Natural killer cell treated with Interleukin-12 subunit alpha and Interleukin-12 subunit beta and Interleukin-15 and Interleukin-18, amount 100 ng/mL, for 72 hours (primary cell): ENCODE data around the gene DDA1. TPM values are rescaled to one million over a fixed set of nuclear protein-coding genes. Genes with fewer than 3 reads are reported as not detected.
A peak's percentile ranks its signal among the peaks of the same experiment; 100 is the strongest.
"Not testable (repeated sequence)": the region's sequence is repeated elsewhere in the genome, so short reads cannot be mapped to it uniquely, and the experiment has no call there.

Experiments
- ATAC-seq, 2 donors: fragments of 150-1000 bp; cut with Tn5 transposase in 1 of 2; sonication (Bioruptor Pico), chemical (Tn5 transposase) in 1 of 2; 2 replicates each; pipeline ENCODE4 v1.10.0; 2021
- DNase-seq: peaks from one replicate; pipeline ENCODE4 v3.0.0; 2022; ENCODE audit warnings: low spot score
- H3K27ac Mint-ChIP-seq, 2 donors: 1 replicate in 1 of 2; 2 replicates in 1 of 2; pipeline ENCODE4 v1.8.0; 2022; ENCODE audit warnings: mixed read lengths in 2 of 2, mild to moderate bottlenecking in 1 of 2, moderate library complexity in 1 of 2
- H3K27me3 Mint-ChIP-seq, 2 donors: 1 replicate in 1 of 2; 2 replicates in 1 of 2; pipeline ENCODE4 v1.8.0; 2022; ENCODE audit warnings: mixed read lengths in 2 of 2
- H3K36me3 Mint-ChIP-seq: one replicate; pipeline ENCODE4 v1.8.0; 2022; ENCODE audit warnings: mixed read lengths
- H3K4me1 Mint-ChIP-seq, 2 donors: 1 replicate in 1 of 2; 2 replicates in 1 of 2; pipeline ENCODE4 v1.8.0; 2022; ENCODE audit warnings: low read depth in 2 of 2, mixed read lengths in 2 of 2, mild to moderate bottlenecking in 1 of 2
- H3K4me3 Mint-ChIP-seq: one replicate; pipeline ENCODE4 v1.8.0; 2022; ENCODE audit warnings: mixed read lengths
- H3K9me3 Mint-ChIP-seq: 2 replicates; pipeline ENCODE4 v1.8.0; 2022; ENCODE audit warnings: mixed read lengths
- total RNA-seq, 2 donors: library from RNA; stranded (reverse); gene quantifications; one replicate each; pipeline ENCODE4 v1.2.3, GENCODE V29; 2022

The DDA1 gene
- total RNA-seq: 10 to 100 TPM; 57.7 to 68.3 TPM

- peak within 1 kb of the TSS; percentile 99 for H3K4me3 Mint-ChIP-seq
- ATAC-seq (peak; percentile 90 to 92), DNase-seq (peak; percentile 100)
- H3K36me3 Mint-ChIP-seq: no peaks in the 10 kb centered on the region
- no peaks in the 10 kb centered on the region for H3K9me3 Mint-ChIP-seq
- H3K4me1 Mint-ChIP-seq: peaks cover 31 to 39% of the 10 kb centered on the region in 2 donors
- H3K27ac Mint-ChIP-seq: peak within 1 kb of the TSS; percentile 81 to 95
- H3K27me3 Mint-ChIP-seq: no peaks in the 10 kb centered on the region
These were observed at the start of gene DDA1 for GRCh38 chr19:17309198-17309964. TSS of gene DDA1 (plus strand) at chr19:17309563. CDS start at chr19:17309655, 92 bp downstream.

DNA sequence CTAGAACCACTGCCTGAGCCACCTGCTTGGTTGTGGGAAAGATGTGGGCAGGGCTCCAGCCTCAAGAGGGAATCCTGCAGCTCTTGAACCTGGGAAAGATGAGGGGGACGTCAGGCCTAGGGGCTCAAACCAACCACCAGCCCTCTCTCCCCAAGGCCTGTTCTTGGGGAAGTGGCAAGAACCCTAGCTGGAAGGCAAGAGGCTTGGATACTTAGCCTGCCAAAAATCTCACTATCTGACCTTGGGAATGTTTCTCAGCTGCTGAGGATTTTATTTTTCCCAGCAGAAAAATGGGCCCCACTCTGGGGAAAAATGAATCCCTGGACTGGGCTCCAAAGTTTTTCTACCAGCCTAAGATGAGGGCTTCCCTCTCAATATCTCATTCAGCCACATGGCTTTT lies 49.4 kb upstream of the DDA1 start:
- ATAC-seq: no peak

DNA sequence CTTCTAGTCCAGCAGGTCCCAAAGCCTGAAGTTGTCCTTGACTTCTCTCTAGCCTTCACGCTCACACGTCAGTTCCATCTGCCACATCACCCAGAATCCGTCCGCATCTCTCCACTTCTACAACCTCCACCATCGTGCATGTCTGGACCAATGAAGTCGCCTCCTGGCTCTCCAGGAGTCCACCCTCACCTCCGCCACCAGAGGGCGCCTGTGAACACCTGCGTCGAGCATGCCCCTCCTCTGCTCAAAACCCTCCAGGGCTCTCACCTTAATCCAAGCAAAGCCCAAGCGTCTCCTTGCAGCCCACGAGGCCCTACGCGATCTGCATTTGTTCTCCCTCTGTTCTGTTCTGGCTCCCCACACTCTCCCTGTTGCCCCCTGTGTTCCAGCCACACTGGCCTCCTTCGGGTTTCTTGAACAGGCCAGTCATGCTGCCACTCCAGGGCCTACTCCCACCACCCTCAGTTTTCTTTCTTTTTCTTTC lies 48.5 kb upstream of the DDA1 start:
- Mint-ChIP-seq H3K27me3 (peaks cover 0 to 2% of the 10 kb centered on the region in 2 donors), H3K27ac (no peak overlapping the region), H3K4me3 (no peak overlapping the region), H3K36me3 (no peaks in the 10 kb centered on the region), H3K4me1 (peaks cover 6 to 7% of the 10 kb centered on the region in 2 donors), H3K9me3 (no peaks in the 10 kb centered on the region)
- peak; percentile 93 to 96 for ATAC-seq
- DNase-seq: peak; percentile 91

More for the DNA sequence above, 49.4 kb upstream of the DDA1 start:
- Mint-ChIP-seq H3K4me1 (peaks cover 6 to 7% of the 10 kb centered on the region in 2 donors), H3K36me3 (no peaks in the 10 kb centered on the region), H3K27me3 (peaks cover 0 to 5% of the 10 kb centered on the region in 2 donors), H3K9me3 (no peaks in the 10 kb centered on the region), H3K4me3 (no peak overlapping the region), H3K27ac (no peak overlapping the region)
- DNase-seq: no peak

DNA sequence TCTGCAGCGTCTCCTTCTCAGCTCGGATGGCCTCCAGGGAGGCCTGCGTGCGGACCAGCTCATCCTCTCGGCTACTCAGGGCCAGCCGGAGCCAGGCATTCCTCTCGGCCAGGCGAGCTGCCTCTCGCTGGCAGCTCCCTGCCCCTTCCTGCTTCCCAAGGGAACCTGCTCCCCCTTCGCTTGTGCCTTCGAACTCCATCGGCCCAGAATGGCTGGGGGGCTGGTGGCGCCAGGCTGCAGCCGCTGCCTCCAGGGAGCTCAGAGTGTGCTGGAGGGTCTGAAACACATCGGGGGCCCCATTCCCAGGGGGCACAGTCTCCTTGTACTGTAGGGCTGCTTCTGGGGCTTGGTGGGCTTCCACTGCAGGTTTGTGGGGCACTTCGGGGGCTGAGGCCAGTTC lies 46.8 kb upstream of the DDA1 start:
- no peaks in the 10 kb centered on the region for H3K36me3 Mint-ChIP-seq
- H3K27ac Mint-ChIP-seq: no peak overlapping the region
- no peaks in the 10 kb centered on the region for H3K9me3 Mint-ChIP-seq
- no peak overlapping the region for H3K4me3 Mint-ChIP-seq
- peaks cover 0 to 2% of the 10 kb centered on the region in 2 donors for H3K27me3 Mint-ChIP-seq
- no peak for DNase-seq
- no peak for ATAC-seq
- peaks cover 12 to 13% of the 10 kb centered on the region in 2 donors for H3K4me1 Mint-ChIP-seq

DNA sequence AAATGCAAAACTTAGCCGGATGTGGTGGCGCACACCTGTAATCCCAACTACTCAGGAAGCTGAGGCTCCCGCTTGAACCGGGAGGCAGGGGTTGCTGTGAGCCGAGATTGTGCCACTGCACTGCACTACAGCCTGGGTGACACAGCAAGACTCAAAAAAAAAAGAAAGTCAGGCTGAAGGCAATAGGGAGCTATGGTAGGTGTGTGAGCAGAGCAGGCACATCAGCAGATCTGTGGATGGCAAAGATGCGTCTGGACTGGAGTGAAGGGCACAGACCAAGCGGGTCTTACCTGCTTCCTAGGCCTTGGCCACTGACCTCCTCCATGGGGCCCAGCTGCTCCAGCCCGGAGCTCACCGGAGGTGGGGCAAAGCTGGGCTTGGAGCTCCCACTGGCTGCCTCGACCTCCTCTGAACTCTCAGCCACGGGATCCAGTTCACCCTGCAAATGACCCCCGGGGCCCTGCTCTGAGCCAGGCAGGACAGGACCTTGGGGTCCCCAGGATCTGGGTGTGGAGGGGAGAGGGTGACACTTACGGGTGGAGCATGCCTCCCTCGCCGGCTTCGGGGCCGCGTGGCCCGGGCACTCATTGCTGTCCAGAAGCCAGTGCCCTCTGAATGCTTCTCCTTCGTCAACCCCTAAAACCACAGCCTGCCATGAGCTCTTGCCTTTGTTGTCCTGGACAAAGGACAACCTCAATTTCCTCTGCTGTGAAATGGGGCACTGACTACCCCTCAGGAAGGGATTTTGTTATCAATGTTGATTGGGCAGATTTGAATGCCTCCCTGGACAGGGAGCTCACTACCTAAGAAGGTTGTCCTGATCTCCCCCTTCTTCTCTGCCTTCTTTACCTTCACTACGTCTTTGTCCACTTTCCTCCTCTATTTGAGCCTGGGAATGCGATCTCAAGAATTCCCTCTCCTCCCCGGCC lies 45.4 kb upstream of the DDA1 start:
- peaks cover 0 to 2% of the 10 kb centered on the region in 2 donors for H3K27me3 Mint-ChIP-seq
- DNase-seq (no peak), ATAC-seq (no peak)
- H3K36me3 Mint-ChIP-seq: no peaks in the 10 kb centered on the region
- H3K4me3 Mint-ChIP-seq: no peak overlapping the region
- H3K27ac Mint-ChIP-seq: no peak overlapping the region
- H3K9me3 Mint-ChIP-seq: no peaks in the 10 kb centered on the region
- H3K4me1 Mint-ChIP-seq: peaks cover 17 to 19% of the 10 kb centered on the region in 2 donors

DNA sequence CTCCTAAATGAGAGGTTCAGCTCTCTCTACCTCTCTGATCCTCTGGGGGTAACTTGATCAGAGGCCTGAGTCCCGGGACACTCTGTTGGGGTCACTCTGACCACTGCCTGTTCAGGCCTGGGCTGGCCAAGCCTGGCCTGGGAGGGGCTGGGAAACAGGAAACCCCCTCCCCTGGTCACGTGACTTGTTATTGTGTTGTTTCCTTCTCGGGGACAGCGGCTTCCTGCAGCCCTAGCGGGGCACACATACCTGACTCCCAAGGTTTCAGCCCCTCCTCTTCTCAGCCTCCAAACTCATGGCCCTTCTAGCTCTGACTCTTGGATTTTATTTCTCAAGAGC lies 44.8 kb upstream of the DDA1 start, which contains the start of gene USHBP1:
Gene USHBP1 (minus strand): TSS at position 105 of the 339 bp plus-strand sequence. CDS start 446 bp downstream, outside the sequence.
- H3K4me3 Mint-ChIP-seq: no peak within 1 kb of the TSS
- peaks cover 17 to 19% of the 10 kb centered on the region in 2 donors for H3K4me1 Mint-ChIP-seq
- DNase-seq (no peak), ATAC-seq (no peak)
- no peak within 1 kb of the TSS for H3K27ac Mint-ChIP-seq
- H3K27me3 Mint-ChIP-seq: peaks cover 0 to 2% of the 10 kb centered on the region in 2 donors
- H3K9me3 Mint-ChIP-seq: no peaks in the 10 kb centered on the region
- no peaks in the 10 kb centered on the region for H3K36me3 Mint-ChIP-seq

DNA sequence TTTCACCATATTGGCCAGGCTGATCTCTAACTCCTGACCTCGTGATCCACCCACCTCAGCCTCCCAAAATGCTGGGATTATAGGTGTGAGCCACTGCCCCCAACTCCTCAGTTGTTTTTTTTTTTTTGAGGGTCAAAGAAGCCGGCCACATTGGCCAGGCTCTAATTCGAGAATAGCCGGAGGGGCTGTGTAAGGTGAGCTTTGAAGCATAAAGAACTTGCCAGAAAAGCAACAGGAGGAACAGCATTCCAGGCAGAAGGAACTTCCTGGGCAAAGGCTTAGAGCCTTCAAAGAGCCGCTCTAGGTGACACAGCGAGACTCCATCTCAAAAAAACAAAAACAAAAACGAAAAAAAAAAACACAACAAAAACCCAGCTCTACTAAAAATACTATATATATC lies 43.3 kb upstream of the DDA1 start:
- H3K27ac Mint-ChIP-seq: no peak overlapping the region
- H3K4me1 Mint-ChIP-seq: peaks cover 12 to 18% of the 10 kb centered on the region in 2 donors
- no peaks in the 10 kb centered on the region for H3K27me3 Mint-ChIP-seq
- DNase-seq (no peak), ATAC-seq (no peak)
- H3K9me3 Mint-ChIP-seq: no peaks in the 10 kb centered on the region
- H3K4me3 Mint-ChIP-seq: no peak overlapping the region
- H3K36me3 Mint-ChIP-seq: no peaks in the 10 kb centered on the region

DNA sequence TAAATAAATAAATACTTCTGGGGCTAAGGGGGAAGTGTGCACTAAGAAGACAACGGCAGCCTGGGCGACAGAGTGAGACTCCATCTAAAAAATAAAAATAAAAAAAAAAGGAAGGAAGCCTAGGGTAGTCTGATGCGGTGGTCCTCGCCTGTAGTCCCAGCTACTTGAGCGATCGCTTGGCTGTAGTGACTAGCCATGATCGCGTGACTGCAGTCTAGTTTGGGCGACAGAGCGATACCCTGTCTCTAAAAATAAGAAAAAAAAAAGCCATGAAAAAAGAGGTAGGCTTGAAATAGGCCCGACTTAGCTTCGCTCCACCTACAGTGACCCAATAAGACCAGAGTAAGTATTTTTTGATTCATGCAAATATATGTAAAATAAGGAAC lies 42.8 kb upstream of the DDA1 start:
- H3K27ac Mint-ChIP-seq: peak overlapping the region; percentile 39 to 67
- H3K27me3 Mint-ChIP-seq: no peaks in the 10 kb centered on the region
- DNase-seq (no peak), ATAC-seq (no peak)
- H3K4me1 Mint-ChIP-seq: peaks cover 11 to 17% of the 10 kb centered on the region in 2 donors
- no peaks in the 10 kb centered on the region for H3K9me3 Mint-ChIP-seq
- H3K4me3 Mint-ChIP-seq: peak overlapping the region; percentile 72
- H3K36me3 Mint-ChIP-seq: no peaks in the 10 kb centered on the region

- peak; percentile 97 to 98 for ATAC-seq
- H3K4me3 Mint-ChIP-seq: peak within 1 kb of the TSS; percentile 72
These were observed 42.2 kb upstream of the DDA1 start, which contains the start of gene BABAM1 for GRCh38 chr19:17266975-17267788. TSS of gene BABAM1 (plus strand) at chr19:17267443. CDS start at chr19:17268807, 1,364 bp downstream.

GRCh38 chr19:17268754-17269153 lies 40.6 kb upstream of the DDA1 start:
- Mint-ChIP-seq H3K4me3 (peak overlapping the region; percentile 72), H3K9me3 (no peaks in the 10 kb centered on the region), H3K4me1 (peaks cover 11 to 15% of the 10 kb centered on the region in 2 donors), H3K36me3 (no peaks in the 10 kb centered on the region), H3K27ac (peak overlapping the region in 1 of 2 donors; percentile 39), H3K27me3 (no peaks in the 10 kb centered on the region)
- no peak for ATAC-seq
- DNase-seq: no peak

More at GRCh38 chr19:17266975-17267788, 42.2 kb upstream of the DDA1 start, which contains the start of gene BABAM1:
- H3K9me3 Mint-ChIP-seq: no peaks in the 10 kb centered on the region
- no peaks in the 10 kb centered on the region for H3K27me3 Mint-ChIP-seq
- peak; percentile 96 for DNase-seq
- no peaks in the 10 kb centered on the region for H3K36me3 Mint-ChIP-seq
- peaks cover 11 to 17% of the 10 kb centered on the region in 2 donors for H3K4me1 Mint-ChIP-seq
- peak within 1 kb of the TSS; percentile 39 to 67 for H3K27ac Mint-ChIP-seq

DNA sequence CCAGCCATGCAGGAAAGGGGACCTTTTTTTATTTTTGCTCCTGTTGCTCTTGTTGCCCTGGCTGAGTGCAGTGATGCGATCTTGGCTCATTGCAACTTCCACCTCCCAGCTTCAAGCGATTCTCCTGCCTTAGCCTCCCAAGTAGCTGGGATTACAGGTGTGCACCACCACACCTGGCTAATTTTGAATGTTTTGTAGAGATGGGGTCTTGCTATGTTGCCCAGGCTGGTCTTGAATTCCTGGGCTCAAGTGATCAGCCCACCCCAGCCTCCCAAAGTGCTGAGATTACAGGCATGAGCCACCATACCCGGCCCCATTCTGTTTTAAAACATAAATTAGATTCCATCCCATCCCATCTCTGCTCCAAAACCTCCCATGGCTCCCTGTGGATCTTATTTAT lies 34.5 kb upstream of the DDA1 start:
- H3K27me3 Mint-ChIP-seq, H3K9me3 Mint-ChIP-seq, H3K36me3 Mint-ChIP-seq, H3K4me3 Mint-ChIP-seq, DNase-seq, H3K4me1 Mint-ChIP-seq, ATAC-seq, H3K27ac Mint-ChIP-seq: not testable (repeated sequence)

DNA sequence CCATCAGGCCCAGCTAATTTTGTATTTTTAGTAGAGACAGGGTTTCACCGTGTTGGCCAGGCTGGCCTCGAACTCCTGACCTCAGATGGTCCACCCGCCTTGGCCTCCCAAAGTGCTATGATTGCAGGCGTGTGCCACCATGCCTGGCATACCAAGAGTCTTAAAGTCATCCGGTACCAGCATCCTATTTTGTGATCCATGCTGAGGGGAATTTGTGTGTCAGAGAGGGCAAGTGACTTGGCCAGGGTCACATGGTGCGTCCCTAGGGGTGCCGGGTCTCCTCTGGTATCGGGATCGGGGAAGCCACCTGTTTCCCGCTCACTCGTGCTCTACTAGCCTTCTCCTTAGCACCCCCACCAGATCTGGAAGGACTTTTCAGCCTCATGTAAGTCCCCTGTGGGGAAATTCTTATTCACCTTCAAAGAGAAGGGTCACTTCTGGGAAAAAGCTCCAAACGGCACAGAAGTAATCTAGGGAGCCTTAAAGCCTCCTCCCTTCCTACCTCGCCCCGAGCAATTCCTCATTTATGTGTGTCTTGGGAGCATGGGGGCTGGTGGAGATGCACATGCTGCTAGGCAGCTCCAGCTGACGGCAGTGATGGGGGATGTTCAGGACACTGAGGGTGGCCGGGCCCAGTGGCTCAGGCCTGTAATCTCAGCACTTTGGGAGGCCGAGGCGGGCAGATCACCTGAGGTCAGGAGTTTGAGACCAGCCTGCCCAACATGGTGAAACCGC lies 33.8 kb upstream of the DDA1 start:
- Mint-ChIP-seq H3K4me3 (no peak overlapping the region), H3K4me1 (no peaks in the 10 kb centered on the region), H3K27ac (no peak overlapping the region), H3K27me3 (no peaks in the 10 kb centered on the region), H3K36me3 (no peaks in the 10 kb centered on the region), H3K9me3 (no peaks in the 10 kb centered on the region)
- no peak for DNase-seq
- ATAC-seq: no peak
